Uterus (tissue), 2 donors: ENCODE measurements around the gene TSPAN32.

Experiments
- POLR2A ChIP-seq, 2 donors: fragments of 450-650 bp; IDR thresholded peaks; one replicate each; pipeline ENCODE4 v1.6.1; 2016; ENCODE audit warnings: antibody characterized with exemption in 2 of 2, mild to moderate bottlenecking in 1 of 2, moderate library complexity in 1 of 2
- TF ChIP-seq, protein P1 (sequence below), 4 experiments: fragments of 200-600 bp in 2 of 4; fragments of 450-650 bp in 2 of 4; sonication (generic) in 2 of 4; IDR thresholded peaks; one replicate each; pipeline ENCODE4 v1.5.1; 2016 to 2019; ENCODE audit warnings: antibody characterized with exemption in 4 of 4, mild to moderate bottlenecking in 2 of 4, moderate library complexity in 1 of 4

DNA sequence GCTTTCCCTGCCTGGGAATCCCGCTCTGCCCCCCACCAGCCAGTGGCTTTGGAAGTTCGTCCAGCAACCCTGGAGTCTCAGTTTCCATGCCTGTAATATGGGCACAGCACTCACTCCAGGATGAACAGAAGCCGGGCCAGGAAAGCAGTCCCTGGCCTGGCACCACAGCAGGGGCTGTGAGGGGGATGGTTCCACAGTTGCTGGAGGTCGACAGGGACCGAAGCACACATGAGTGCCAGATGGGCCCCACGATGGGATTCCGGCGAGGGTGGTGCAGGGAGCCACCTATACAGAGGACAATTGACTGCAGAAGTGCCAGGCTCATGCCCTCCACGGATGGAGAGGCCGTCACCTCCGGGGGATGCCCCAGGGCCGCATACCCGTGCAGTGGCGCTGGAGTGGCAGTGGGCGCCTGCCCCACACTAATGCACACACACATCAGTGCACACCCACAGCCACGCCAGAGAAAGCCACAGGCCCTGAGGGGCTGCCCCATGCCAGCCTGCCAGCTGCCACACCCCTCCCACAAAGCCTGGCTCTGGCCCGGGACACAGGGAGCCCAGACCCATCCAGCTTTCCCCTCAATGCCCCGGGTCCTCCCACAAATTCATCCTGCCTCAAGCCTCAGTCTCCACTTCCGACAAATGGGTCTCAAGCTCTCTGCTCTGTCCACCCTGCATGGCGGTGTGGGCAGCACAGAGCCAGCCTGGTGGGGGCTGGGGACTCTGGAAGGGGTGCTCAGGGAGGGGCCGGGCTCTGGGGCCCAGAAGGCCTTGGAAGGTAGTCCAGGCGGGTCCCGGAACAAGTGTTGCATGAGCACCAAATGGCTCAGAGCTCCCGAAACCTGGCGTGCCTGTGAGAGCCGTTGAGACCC lies 41.1 kb upstream of the TSPAN32 start:
- TF ChIP-seq, protein P1, sequence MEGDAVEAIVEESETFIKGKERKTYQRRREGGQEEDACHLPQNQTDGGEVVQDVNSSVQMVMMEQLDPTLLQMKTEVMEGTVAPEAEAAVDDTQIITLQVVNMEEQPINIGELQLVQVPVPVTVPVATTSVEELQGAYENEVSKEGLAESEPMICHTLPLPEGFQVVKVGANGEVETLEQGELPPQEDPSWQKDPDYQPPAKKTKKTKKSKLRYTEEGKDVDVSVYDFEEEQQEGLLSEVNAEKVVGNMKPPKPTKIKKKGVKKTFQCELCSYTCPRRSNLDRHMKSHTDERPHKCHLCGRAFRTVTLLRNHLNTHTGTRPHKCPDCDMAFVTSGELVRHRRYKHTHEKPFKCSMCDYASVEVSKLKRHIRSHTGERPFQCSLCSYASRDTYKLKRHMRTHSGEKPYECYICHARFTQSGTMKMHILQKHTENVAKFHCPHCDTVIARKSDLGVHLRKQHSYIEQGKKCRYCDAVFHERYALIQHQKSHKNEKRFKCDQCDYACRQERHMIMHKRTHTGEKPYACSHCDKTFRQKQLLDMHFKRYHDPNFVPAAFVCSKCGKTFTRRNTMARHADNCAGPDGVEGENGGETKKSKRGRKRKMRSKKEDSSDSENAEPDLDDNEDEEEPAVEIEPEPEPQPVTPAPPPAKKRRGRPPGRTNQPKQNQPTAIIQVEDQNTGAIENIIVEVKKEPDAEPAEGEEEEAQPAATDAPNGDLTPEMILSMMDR (IDR thresholded peaks at IDR 0.05): no peak
- TF ChIP-seq POLR2A (IDR thresholded peaks at IDR 0.05): no peak
